IMR-90 (cell line): Measurements from ENCODE around the gene DLG4. TPM values are rescaled to one million over a fixed set of nuclear protein-coding genes. Genes with fewer than 3 reads are reported as not detected.

Experiments used
- ATAC-seq: fragments of 200-7000 bp; cut with Tn5 transposase; 2 replicates; pipeline ENCODE4 v1.9.1; 2020; ENCODE audit warnings: low read depth, mild to moderate bottlenecking, moderate library complexity
- BruUV-seq: library from RNA; stranded (reverse); fragments of 400-500 nt; replicated peaks from 2 replicates; lab custom pipeline; 2021; lab: Mats Ljungman, UMichigan
- CTCF ChIA-PET: fragments of 300-600 bp; formaldehyde crosslinking; extraction: SDS; loops from one replicate; lab custom pipeline; 2021; ENCODE audit warnings: antibody characterized with exemption; lab: Yijun Ruan, JAX
- POLR2A ChIA-PET: fragments of 300-600 bp; sonication (Branson Sonifier 250); formaldehyde crosslinking; loops from one replicate; lab custom pipeline; 2022; ENCODE audit warnings: antibody characterized with exemption; ENCODE audit not compliant: unreplicated experiment; lab: Charles Lee
- DNase-seq: peaks from one replicate; pipeline ENCODE4 v3.0.0; 2013
- H2AFZ ChIP-seq: replicated peaks from 2 replicates; pipeline ENCODE3; 2013; ENCODE audit warnings: low read length, mild to moderate bottlenecking; ENCODE audit not compliant: poor library complexity
- H2AK5ac ChIP-seq: 2 replicates; pipeline ENCODE4 v1.6.1; 2013; ENCODE audit warnings: low read depth, low read length, inconsistent platforms
- H2AK9ac ChIP-seq: replicated peaks from 2 replicates; pipeline ENCODE3; 2013; ENCODE audit warnings: mild to moderate bottlenecking, low read depth, low read length, moderate library complexity; ENCODE audit not compliant: poor library complexity
- H2BK120ac ChIP-seq: 2 replicates; pipeline ENCODE4 v1.6.1; 2013; ENCODE audit warnings: low read depth, low read length, inconsistent platforms
- H2BK15ac ChIP-seq: 3 replicates; pipeline ENCODE4 v1.6.1; 2013; ENCODE audit warnings: low read depth, low read length, inconsistent platforms
- H2BK20ac ChIP-seq: 2 replicates; pipeline ENCODE4 v1.6.1; 2013; ENCODE audit warnings: low read depth, mild to moderate bottlenecking, inconsistent platforms, low read length, moderate library complexity
- H2BK5ac ChIP-seq: 2 replicates; pipeline ENCODE4 v1.6.1; 2013; ENCODE audit warnings: mild to moderate bottlenecking, low read depth, low read length, inconsistent platforms; ENCODE audit not compliant: poor library complexity, severe bottlenecking
- H3K14ac ChIP-seq: replicated peaks from 2 replicates; pipeline ENCODE4 v1.6.1; 2013; ENCODE audit warnings: low read depth, low read length, inconsistent platforms
- H3K18ac ChIP-seq: 2 replicates; pipeline ENCODE4 v1.6.1; 2013; ENCODE audit warnings: low read depth, low read length, control low read depth
- H3K23ac ChIP-seq: 2 replicates; pipeline ENCODE4 v1.6.1; 2013; ENCODE audit warnings: low read depth, low read length, inconsistent platforms
- H3K27ac ChIP-seq: 2 replicates; pipeline ENCODE4 v1.5.1; 2013; ENCODE audit warnings: mild to moderate bottlenecking, control low read depth, low read length; ENCODE audit not compliant: insufficient read depth
- H3K27me3 ChIP-seq: 2 replicates; pipeline ENCODE4 v1.6.1; 2013; ENCODE audit warnings: low read length; ENCODE audit not compliant: control insufficient read depth, insufficient read depth
- H3K36me3 ChIP-seq: 2 replicates; pipeline ENCODE4 v1.6.1; 2013; ENCODE audit warnings: low read length, mixed read lengths; ENCODE audit not compliant: control insufficient read depth, insufficient read depth
- H3K4ac ChIP-seq: 2 replicates; pipeline ENCODE4 v1.6.1; 2013; ENCODE audit warnings: low read depth, low read length, inconsistent platforms
- H3K4me1 ChIP-seq: 2 replicates; pipeline ENCODE4 v1.6.1; 2013; ENCODE audit warnings: low read length, mixed read lengths; ENCODE audit not compliant: control insufficient read depth, insufficient read depth
- H3K4me2 ChIP-seq: 2 replicates; pipeline ENCODE4 v1.6.1; 2013; ENCODE audit warnings: low read depth, mild to moderate bottlenecking, control low read depth, low read length, moderate library complexity
- H3K4me3 ChIP-seq: 2 replicates; pipeline ENCODE4 v1.5.1; 2013; ENCODE audit warnings: low read depth, mild to moderate bottlenecking, control low read depth, low read length, moderate library complexity; ENCODE audit not compliant: insufficient read depth
- H3K56ac ChIP-seq: 2 replicates; pipeline ENCODE4 v1.6.1; 2013; ENCODE audit warnings: low read length, inconsistent platforms; ENCODE audit not compliant: insufficient read depth; ENCODE audit errors: extremely low read depth
- H3K79me1 ChIP-seq, 2 experiments: 2 replicates each; pipeline ENCODE4 v1.6.1; 2013; ENCODE audit warnings: low read length in 2 of 2, inconsistent platforms in 1 of 2, low read depth in 1 of 2
- H3K9ac ChIP-seq: 2 replicates; pipeline ENCODE4 v1.6.1; 2013; ENCODE audit warnings: low read depth, low read length, control low read depth
- H3K9me1 ChIP-seq: 2 replicates; pipeline ENCODE4 v1.6.1; 2013; ENCODE audit warnings: low read length, inconsistent platforms; ENCODE audit not compliant: insufficient read depth
- H3K9me3 ChIP-seq: 2 replicates; pipeline ENCODE4 v1.6.1; 2013; ENCODE audit warnings: low read length; ENCODE audit not compliant: control insufficient read depth, insufficient read depth
- H4K20me1 ChIP-seq: 2 replicates; pipeline ENCODE4 v1.6.1; 2013; ENCODE audit warnings: low read length, inconsistent platforms; ENCODE audit not compliant: insufficient read depth
- H4K5ac ChIP-seq: 2 replicates; pipeline ENCODE4 v1.6.1; 2013; ENCODE audit warnings: mild to moderate bottlenecking, low read depth, low read length, control low read depth
- H4K8ac ChIP-seq, 2 experiments: 2 replicates each; pipeline ENCODE4 v1.6.1; 2013; ENCODE audit warnings: low read depth in 2 of 2, low read length in 2 of 2, control low read depth in 1 of 2, inconsistent platforms in 1 of 2
- H4K91ac ChIP-seq: 2 replicates; pipeline ENCODE4 v1.6.1; 2013; ENCODE audit warnings: low read depth, low read length, inconsistent platforms; ENCODE audit not compliant: insufficient read depth
- BHLHE40 ChIP-seq: fragments of 150-350 bp; IDR thresholded peaks from 2 replicates; pipeline ENCODE4 v1.6.1; 2016; ENCODE audit warnings: mild to moderate bottlenecking, low read depth, low read length
- CEBPB ChIP-seq: IDR thresholded peaks from 2 replicates; pipeline ENCODE4 v1.6.1; 2012; ENCODE audit warnings: low read depth, low read length, improper control_type of control experiment
- FOS ChIP-seq: fragments of 150-350 bp; IDR thresholded peaks from 2 replicates; pipeline ENCODE4 v1.6.1; 2016; ENCODE audit warnings: low read depth, low read length
- MAFK ChIP-seq: IDR thresholded peaks from 2 replicates; pipeline ENCODE4 v1.6.1; 2012; ENCODE audit warnings: low read depth, low read length, improper control_type of control experiment
- MAZ ChIP-seq: IDR thresholded peaks from 2 replicates; pipeline ENCODE4 v1.6.1; 2012; ENCODE audit warnings: low read depth, mild to moderate bottlenecking, low read length, improper control_type of control experiment, moderate library complexity, borderline replicate concordance
- MXI1 ChIP-seq: IDR thresholded peaks from 2 replicates; pipeline ENCODE4 v1.6.1; 2012; ENCODE audit warnings: low read depth, mild to moderate bottlenecking, low read length, moderate library complexity, borderline replicate concordance
- POLR2A ChIP-seq: IDR thresholded peaks from 2 replicates; pipeline ENCODE4 v1.6.1; 2012; ENCODE audit warnings: mild to moderate bottlenecking, low read depth, low read length
- RAD21 ChIP-seq: IDR thresholded peaks from 2 replicates; pipeline ENCODE4 v1.6.1; 2012; ENCODE audit warnings: low read length, improper control_type of control experiment
- RCOR1 ChIP-seq: IDR thresholded peaks from 2 replicates; pipeline ENCODE4 v1.6.1; 2012; ENCODE audit warnings: mild to moderate bottlenecking, low read length, improper control_type of control experiment; ENCODE audit not compliant: insufficient replicate concordance
- RFX5 ChIP-seq: IDR thresholded peaks from 2 replicates; pipeline ENCODE4 v1.8.0; 2012; ENCODE audit warnings: low read depth, mild to moderate bottlenecking, low read length, moderate library complexity
- USF2 ChIP-seq: fragments of 150-350 bp; IDR thresholded peaks from 2 replicates; pipeline ENCODE4 v1.6.1; 2017; ENCODE audit warnings: mild to moderate bottlenecking, antibody characterized with exemption, low read length, low read depth
- WGBS, 2 experiments: methylation state at CpG; one replicate each; pipeline versions ENCODE4 v1.1.5 to v1.1.7; 2013; ENCODE audit warnings: missing lambda C conversion rate in 2 of 2; ENCODE audit not compliant: insufficient read length in 1 of 2; ENCODE audit errors: extremely low coverage in 2 of 2; 5-methylcytosine and 5-hydroxymethylcytosine counted together
- dilution Hi-C: fragments of 300-500 bp; cut with HindIII; formaldehyde crosslinking; loops from one replicate; pipeline ENCODE4 v1.14.3; 2018; ENCODE audit warnings: low sequenced_read_pairs; ENCODE audit not compliant: unreplicated experiment
- in situ Hi-C: fragments of 300-500 bp; cut with MboI; formaldehyde crosslinking; loops from 3 replicates; pipeline ENCODE4 v1.14.3; 2019; ENCODE audit warnings: low sequenced_read_pairs, inconsistent platforms, mixed read lengths
- intact Hi-C: fragments of 100-400 bp; cut with micrococcal nuclease; formaldehyde crosslinking; loops from 2 replicates; pipeline ENCODE4 v1.10.0; 2022
- polyA plus RNA-seq, 3 experiments: library from polyadenylated mRNA; depleted of rRNA; stranded (reverse); fragments of >200 nt; gene quantifications; 2 replicates each; pipeline ENCODE4 v1.2.3, GENCODE V29; 2012; ENCODE audit warnings: low replicate concordance in 1 of 3
- total RNA-seq: library from RNA; depleted of rRNA; stranded (reverse); fragments of >200 nt; gene quantifications from 2 replicates; pipeline ENCODE4 v1.2.3, GENCODE V29; 2012

Gene DLG4
- total and polyA plus RNA-seq, 2 of the 4 experiments (the other 2 are of a cell fraction): 8.2 to 30.5 TPM

GRCh38 chr17:7254511-7254910 lies 34.9 kb upstream of the DLG4 start:
- Histone ChIP-seq H2BK120ac (no peak overlapping the region), H3K79me1 (peaks cover 7 to 33% of the 10 kb centered on the region in 2 experiments; a peak in 3 of 4 replicates), H2BK15ac (no peak overlapping the region), H3K56ac (no peak overlapping the region), H2BK5ac (no peak overlapping the region), H3K4me3 (no peak overlapping the region), H3K27ac (no peak overlapping the region), H3K4ac (no peak overlapping the region), H4K5ac (no peak overlapping the region), H3K4me2 (no peak overlapping the region), H2AK9ac (no peak overlapping the region), H3K4me1 (peaks cover 8% of the 10 kb centered on the region), H2AK5ac (no peak overlapping the region), H4K8ac (no peak overlapping the region), H3K27me3 (no peaks in the 10 kb centered on the region), H3K9me1 (no peaks in the 10 kb centered on the region; the same call in none of the 2 replicates), H3K18ac (no peak overlapping the region), H3K14ac (no peak overlapping the region), H3K9me3 (no peaks in the 10 kb centered on the region), H3K9ac (no peak overlapping the region), H3K36me3 (peaks cover 30% of the 10 kb centered on the region), H4K20me1 (no peaks in the 10 kb centered on the region), H2AFZ (no peak overlapping the region), H4K91ac (no peak overlapping the region), H2BK20ac (no peak overlapping the region), H3K23ac (no peak overlapping the region)
- dilution Hi-C loops: no loop called here
- intact Hi-C loops: no loop called here
- no TSS peak for BruUV-seq
- ATAC-seq (no peak), DNase-seq (no peak)
- TF ChIP-seq MXI1 (no peak), MAZ (no peak), RCOR1 (no peak), CEBPB (no peak), RAD21 (no peak), POLR2A (no peak), USF2 (no peak), RFX5 (no peak), BHLHE40 (no peak), FOS (no peak), MAFK (no peak)
- ChIA-PET CTCF (no interaction called here), POLR2A (interaction anchor here (0.6 kb wide), 1 partner anchor 9 kb away, joined by 9 read pairs; no protein-coding TSS in a partner anchor)
- in situ Hi-C loops: no loop called here
- 86% methylated on average over 3 of the region's 4 CpGs; no CpG with 5 or more reads in 1 of the 2 experiments for WGBS, 2 experiments
